PC-9 (cell line): Measurements from ENCODE around the gene EMX2. TPM values are rescaled to one million over a fixed set of nuclear protein-coding genes. Genes with fewer than 3 reads are reported as not detected.

Experiments
- BruUV-seq: library from RNA; stranded (reverse); fragments of 400-500 nt; replicated peaks from 2 replicates; lab custom pipeline; 2021; lab: Mats Ljungman, UMichigan
- CTCF ChIA-PET: fragments of 300-600 bp; sonication (Branson Sonifier 250); formaldehyde crosslinking; loops from one replicate; lab custom pipeline; 2022; ENCODE audit warnings: antibody characterized with exemption; lab: Charles Lee
- POLR2A ChIA-PET: fragments of 300-600 bp; sonication (Branson Sonifier 250); formaldehyde crosslinking; loops from one replicate; lab custom pipeline; 2022; ENCODE audit warnings: antibody characterized with exemption; ENCODE audit not compliant: unreplicated experiment; lab: Charles Lee
- DNase-seq, 2 experiments: peaks; one replicate each; pipeline versions ENCODE4 v3.0.0 to v3.0.0-alpha.2; 2015 to 2022; ENCODE audit warnings: mixed read lengths in 1 of 2
- H2AFZ ChIP-seq: fragments of 200-600 bp; sonication (generic); 2 replicates; pipeline ENCODE4 v1.8.1; 2017; ENCODE audit warnings: antibody characterized with exemption
- H3F3A ChIP-seq: fragments of 200-600 bp; sonication (generic); 2 replicates; pipeline ENCODE4 v1.8.1; 2017; ENCODE audit warnings: antibody characterized with exemption, mild to moderate bottlenecking, low read depth; ENCODE audit not compliant: insufficient read depth
- H3K27ac ChIP-seq: fragments of 200-600 bp; sonication (generic); 2 replicates; pipeline ENCODE4 v1.6.1; 2016; ENCODE audit warnings: mixed run types
- H3K27me3 ChIP-seq: fragments of 200-600 bp; sonication (generic); 2 replicates; pipeline ENCODE4 v1.6.1; 2016; ENCODE audit warnings: low read depth, mixed run types; ENCODE audit not compliant: insufficient read depth
- H3K36me3 ChIP-seq: fragments of 200-600 bp; sonication (generic); 2 replicates; pipeline ENCODE4 v1.6.1; 2016; ENCODE audit warnings: low read depth, mixed run types
- H3K4me1 ChIP-seq: fragments of 200-600 bp; sonication (generic); replicated peaks from 2 replicates; pipeline ENCODE4 v1.6.1; 2016; ENCODE audit warnings: mixed run types; ENCODE audit not compliant: insufficient read depth
- H3K4me2 ChIP-seq: fragments of 200-600 bp; sonication (generic); 2 replicates; pipeline ENCODE4 v1.6.1; 2017; ENCODE audit warnings: mixed run types
- H3K4me3 ChIP-seq: fragments of 200-600 bp; sonication (generic); 2 replicates; pipeline ENCODE4 v1.6.1; 2016; ENCODE audit warnings: mixed run types
- H3K79me2 ChIP-seq: fragments of 200-600 bp; sonication (generic); 2 replicates; pipeline ENCODE4 v1.6.1; 2017; ENCODE audit warnings: low read depth, mixed run types
- H3K9me2 ChIP-seq: fragments of 200-600 bp; sonication (generic); 2 replicates; pipeline ENCODE4 v1.8.1; 2017; ENCODE audit warnings: mild to moderate bottlenecking; ENCODE audit not compliant: insufficient read depth
- H3K9me3 ChIP-seq: fragments of 200-600 bp; sonication (generic); 2 replicates; pipeline ENCODE4 v1.8.1; 2016; ENCODE audit warnings: low read depth; ENCODE audit not compliant: insufficient read depth
- H4K20me1 ChIP-seq: fragments of 200-600 bp; sonication (generic); 2 replicates; pipeline ENCODE4 v1.8.1; 2017; ENCODE audit not compliant: insufficient read depth
- CTCF ChIP-seq: fragments of 200-600 bp; sonication (generic); conservative IDR thresholded peaks from 2 replicates; pipeline ENCODE4 v1.6.1; 2017; ENCODE audit warnings: mixed run types, antibody characterized with exemption, mild to moderate bottlenecking, moderate library complexity
- EZH2 ChIP-seq: fragments of 200-600 bp; sonication (generic); IDR thresholded peaks from 2 replicates; pipeline ENCODE4 v1.8.0; 2017; ENCODE audit warnings: antibody characterized with exemption, low read depth
- intact Hi-C: fragments of 100-400 bp; cut with micrococcal nuclease; formaldehyde crosslinking; loops from one replicate; pipeline ENCODE4 v1.10.0; 2022; ENCODE audit not compliant: unreplicated experiment
- total RNA-seq: library from RNA; stranded (reverse); gene quantifications from 2 replicates; pipeline ENCODE4 v1.2.3, GENCODE V29; 2021

EMX2 gene
- total RNA-seq, 1 experiment from 2014 or later: not detected

GRCh38 chr10:117551330-117552155 is 9.0 kb downstream of the EMX2 start:
- no peak overlapping the region for H2AFZ ChIP-seq
- no peaks in the 10 kb centered on the region for H3F3A ChIP-seq
- CTCF ChIA-PET: no interaction called here
- no peak for DNase-seq
- no peak overlapping the region for H3K27ac ChIP-seq
- POLR2A ChIA-PET: no interaction called here
- no peaks in the 10 kb centered on the region for H4K20me1 ChIP-seq
- H3K79me2 ChIP-seq: no peaks in the 10 kb centered on the region
- no TSS peak for BruUV-seq
- intact Hi-C loops: no loop called here
- no peak overlapping the region for H3K4me2 ChIP-seq
- H3K9me2 ChIP-seq: no peaks in the 10 kb centered on the region
- H3K4me3 ChIP-seq: no peak overlapping the region
- TF ChIP-seq CTCF (no peak), EZH2 (no peak)
- H3K4me1 ChIP-seq: no peaks in the 10 kb centered on the region
- peaks cover 50% of the 10 kb centered on the region for H3K27me3 ChIP-seq
- no peaks in the 10 kb centered on the region for H3K9me3 ChIP-seq
- H3K36me3 ChIP-seq: no peaks in the 10 kb centered on the region

GRCh38 chr10:117552156-117552631 is 9.6 kb downstream of the EMX2 start:
- BruUV-seq: no TSS peak
- no peak overlapping the region for H3K27ac ChIP-seq
- no peaks in the 10 kb centered on the region for H3K36me3 ChIP-seq
- POLR2A ChIA-PET: no interaction called here
- no peaks in the 10 kb centered on the region for H3K9me3 ChIP-seq
- peaks cover 51% of the 10 kb centered on the region for H3K27me3 ChIP-seq
- no peaks in the 10 kb centered on the region for H3K79me2 ChIP-seq
- no peaks in the 10 kb centered on the region for H3K4me1 ChIP-seq
- CTCF ChIA-PET: no interaction called here
- no peak for DNase-seq
- no peaks in the 10 kb centered on the region for H4K20me1 ChIP-seq
- intact Hi-C loops: no loop called here
- TF ChIP-seq CTCF (no peak), EZH2 (no peak)
- H3F3A ChIP-seq: no peaks in the 10 kb centered on the region
- H2AFZ ChIP-seq: no peak overlapping the region
- no peak overlapping the region for H3K4me2 ChIP-seq
- H3K9me2 ChIP-seq: no peaks in the 10 kb centered on the region
- H3K4me3 ChIP-seq: no peak overlapping the region

- ChIA-PET CTCF (no interaction called here), POLR2A (no interaction called here)
- H3K27ac ChIP-seq: no peak overlapping the region
- no peak for TF ChIP-seq CTCF
- no peak for TF ChIP-seq EZH2
- intact Hi-C loops: no loop called here
- H3K4me1 ChIP-seq: no peaks in the 10 kb centered on the region
- H4K20me1 ChIP-seq: no peaks in the 10 kb centered on the region
- H3K9me3 ChIP-seq: no peaks in the 10 kb centered on the region
- no peak for DNase-seq
- H3K9me2 ChIP-seq: no peaks in the 10 kb centered on the region
- no peak overlapping the region for H3K4me3 ChIP-seq
- no TSS peak for BruUV-seq
- no peaks in the 10 kb centered on the region for H3K79me2 ChIP-seq
- H3K27me3 ChIP-seq: peaks cover 51% of the 10 kb centered on the region
- no peak overlapping the region for H3K4me2 ChIP-seq
- no peaks in the 10 kb centered on the region for H3F3A ChIP-seq
- H3K36me3 ChIP-seq: no peaks in the 10 kb centered on the region
- H2AFZ ChIP-seq: no peak overlapping the region
These were observed 10.2 kb downstream of the EMX2 start for GRCh38 chr10:117552701-117553141.
